Measurements from ENCODE around the gene CPSF4L. TPM values are rescaled to one million over a fixed set of nuclear protein-coding genes. Genes with fewer than 3 reads are reported as not detected.

Gene CPSF4L
- total and polyA plus RNA-seq, 2 of the 13 experiments (the other 11 are each of a cell fraction or from before 2014, with no cell fraction given): 0.73 to 1.6 TPM

DNA sequence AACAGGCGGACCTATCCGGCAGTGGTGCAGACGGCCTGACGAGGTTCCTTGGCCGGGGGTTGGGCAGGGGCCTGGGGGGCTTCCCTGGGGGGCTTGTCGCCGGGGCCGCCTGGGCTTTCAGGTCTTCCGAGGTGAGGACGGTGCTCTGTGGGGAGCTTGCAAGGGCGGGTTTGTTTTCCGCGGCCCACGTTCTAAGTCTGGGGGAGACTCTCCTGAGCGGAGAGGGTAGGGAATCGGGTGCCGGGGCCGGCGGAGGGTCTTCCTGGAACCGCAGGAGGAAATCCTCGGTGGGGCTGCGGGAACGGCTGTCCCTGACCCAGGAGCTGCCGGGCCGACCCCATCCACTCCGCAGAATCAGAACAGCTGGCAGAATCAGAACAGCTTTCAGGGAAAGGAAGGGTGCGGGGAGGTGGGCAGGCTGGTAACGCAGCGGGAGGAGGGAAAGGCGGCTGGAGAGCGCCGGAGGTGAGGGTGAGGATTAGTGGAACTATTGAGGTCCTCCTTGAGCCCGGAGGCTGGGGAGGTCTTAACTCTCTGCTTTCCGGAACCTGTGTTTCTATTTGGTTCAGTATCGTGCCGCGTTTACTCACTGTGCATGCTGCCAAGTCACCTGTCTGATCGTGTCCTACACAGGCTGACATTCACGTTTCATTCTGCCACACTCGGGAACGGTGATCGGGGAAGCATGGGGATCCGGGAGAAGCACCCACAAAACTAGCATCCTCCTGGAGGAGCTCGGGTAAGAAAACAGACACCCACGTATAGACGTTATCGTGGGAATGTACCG is 28.9 kb downstream of the CPSF4L start (continued):
- TF ChIP-seq HOXA7 (CRISPR knock-in tag; IDR thresholded peaks at IDR 0.05) (no peak), ZNF121 (CRISPR knock-in tag; IDR thresholded peaks at IDR 0.05) (no peak), ZNF510 (CRISPR knock-in tag; IDR thresholded peaks at IDR 0.05; ENCODE audit: low read depth) (no peak), ZNF24 (IDR thresholded peaks at IDR 0.05) (no peak), RBAK (CRISPR knock-in tag; IDR thresholded peaks at IDR 0.05) (no peak), GABPA (IDR thresholded peaks at IDR 0.05; ENCODE audit: low read depth, low read length) (no peak), GABPA (CRISPR knock-in tag; IDR thresholded peaks at IDR 0.05; ENCODE audit: low read depth) (no peak), TAF15 (IDR thresholded peaks at IDR 0.05; ENCODE audit: low read depth, low read length, poor library complexity, severe bottlenecking) (no peak), GTF3A (CRISPR knock-in tag; conservative IDR thresholded peaks at IDR 0.05) (no peak), NFYB (CRISPR knock-in tag; IDR thresholded peaks at IDR 0.05) (no peak), THYN1 (CRISPR knock-in tag; IDR thresholded peaks at IDR 0.05; ENCODE audit: borderline replicate concordance, low read depth) (no peak)
- TF ChIP-seq, protein P1, sequence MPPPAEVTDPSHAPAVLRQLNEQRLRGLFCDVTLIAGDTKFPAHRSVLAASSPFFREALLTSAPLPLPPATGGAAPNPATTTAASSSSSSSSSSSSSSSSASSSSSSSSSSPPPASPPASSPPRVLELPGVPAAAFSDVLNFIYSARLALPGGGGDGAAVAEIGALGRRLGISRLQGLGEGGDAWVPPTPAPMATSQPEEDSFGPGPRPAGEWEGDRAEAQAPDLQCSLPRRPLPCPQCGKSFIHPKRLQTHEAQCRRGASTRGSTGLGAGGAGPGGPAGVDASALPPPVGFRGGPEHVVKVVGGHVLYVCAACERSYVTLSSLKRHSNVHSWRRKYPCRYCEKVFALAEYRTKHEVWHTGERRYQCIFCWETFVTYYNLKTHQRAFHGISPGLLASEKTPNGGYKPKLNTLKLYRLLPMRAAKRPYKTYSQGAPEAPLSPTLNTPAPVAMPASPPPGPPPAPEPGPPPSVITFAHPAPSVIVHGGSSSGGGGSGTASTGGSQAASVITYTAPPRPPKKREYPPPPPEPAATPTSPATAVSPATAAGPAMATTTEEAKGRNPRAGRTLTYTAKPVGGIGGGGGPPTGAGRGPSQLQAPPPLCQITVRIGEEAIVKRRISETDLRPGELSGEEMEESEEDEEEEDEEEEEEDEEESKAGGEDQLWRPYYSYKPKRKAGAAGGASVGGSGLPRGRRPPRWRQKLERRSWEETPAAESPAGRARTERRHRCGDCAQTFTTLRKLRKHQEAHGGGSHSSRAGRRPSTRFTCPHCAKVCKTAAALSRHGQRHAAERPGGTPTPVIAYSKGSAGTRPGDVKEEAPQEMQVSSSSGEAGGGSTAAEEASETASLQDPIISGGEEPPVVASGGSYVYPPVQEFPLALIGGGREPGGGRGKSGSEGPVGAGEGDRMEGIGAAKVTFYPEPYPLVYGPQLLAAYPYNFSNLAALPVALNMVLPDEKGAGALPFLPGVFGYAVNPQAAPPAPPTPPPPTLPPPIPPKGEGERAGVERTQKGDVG (CRISPR knock-in tag; IDR thresholded peaks at IDR 0.05; ENCODE audit: borderline replicate concordance): no peak
- TF ChIP-seq, protein P2, sequence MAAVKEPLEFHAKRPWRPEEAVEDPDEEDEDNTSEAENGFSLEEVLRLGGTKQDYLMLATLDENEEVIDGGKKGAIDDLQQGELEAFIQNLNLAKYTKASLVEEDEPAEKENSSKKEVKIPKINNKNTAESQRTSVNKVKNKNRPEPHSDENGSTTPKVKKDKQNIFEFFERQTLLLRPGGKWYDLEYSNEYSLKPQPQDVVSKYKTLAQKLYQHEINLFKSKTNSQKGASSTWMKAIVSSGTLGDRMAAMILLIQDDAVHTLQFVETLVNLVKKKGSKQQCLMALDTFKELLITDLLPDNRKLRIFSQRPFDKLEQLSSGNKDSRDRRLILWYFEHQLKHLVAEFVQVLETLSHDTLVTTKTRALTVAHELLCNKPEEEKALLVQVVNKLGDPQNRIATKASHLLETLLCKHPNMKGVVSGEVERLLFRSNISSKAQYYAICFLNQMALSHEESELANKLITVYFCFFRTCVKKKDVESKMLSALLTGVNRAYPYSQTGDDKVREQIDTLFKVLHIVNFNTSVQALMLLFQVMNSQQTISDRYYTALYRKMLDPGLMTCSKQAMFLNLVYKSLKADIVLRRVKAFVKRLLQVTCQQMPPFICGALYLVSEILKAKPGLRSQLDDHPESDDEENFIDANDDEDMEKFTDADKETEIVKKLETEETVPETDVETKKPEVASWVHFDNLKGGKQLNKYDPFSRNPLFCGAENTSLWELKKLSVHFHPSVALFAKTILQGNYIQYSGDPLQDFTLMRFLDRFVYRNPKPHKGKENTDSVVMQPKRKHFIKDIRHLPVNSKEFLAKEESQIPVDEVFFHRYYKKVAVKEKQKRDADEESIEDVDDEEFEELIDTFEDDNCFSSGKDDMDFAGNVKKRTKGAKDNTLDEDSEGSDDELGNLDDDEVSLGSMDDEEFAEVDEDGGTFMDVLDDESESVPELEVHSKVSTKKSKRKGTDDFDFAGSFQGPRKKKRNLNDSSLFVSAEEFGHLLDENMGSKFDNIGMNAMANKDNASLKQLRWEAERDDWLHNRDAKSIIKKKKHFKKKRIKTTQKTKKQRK (IDR thresholded peaks at IDR 0.05; ENCODE audit: low read length): no peak
- TF ChIP-seq, protein P3, sequence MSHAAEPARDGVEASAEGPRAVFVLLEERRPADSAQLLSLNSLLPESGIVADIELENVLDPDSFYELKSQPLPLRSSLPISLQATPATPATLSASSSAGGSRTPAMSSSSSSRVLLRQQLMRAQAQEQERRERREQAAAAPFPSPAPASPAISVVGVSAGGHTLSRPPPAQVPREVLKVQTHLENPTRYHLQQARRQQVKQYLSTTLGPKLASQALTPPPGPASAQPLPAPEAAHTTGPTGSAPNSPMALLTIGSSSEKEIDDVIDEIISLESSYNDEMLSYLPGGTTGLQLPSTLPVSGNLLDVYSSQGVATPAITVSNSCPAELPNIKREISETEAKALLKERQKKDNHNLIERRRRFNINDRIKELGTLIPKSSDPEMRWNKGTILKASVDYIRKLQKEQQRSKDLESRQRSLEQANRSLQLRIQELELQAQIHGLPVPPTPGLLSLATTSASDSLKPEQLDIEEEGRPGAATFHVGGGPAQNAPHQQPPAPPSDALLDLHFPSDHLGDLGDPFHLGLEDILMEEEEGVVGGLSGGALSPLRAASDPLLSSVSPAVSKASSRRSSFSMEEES (CRISPR knock-in tag; IDR thresholded peaks at IDR 0.05): no peak
- TF ChIP-seq, protein P4, sequence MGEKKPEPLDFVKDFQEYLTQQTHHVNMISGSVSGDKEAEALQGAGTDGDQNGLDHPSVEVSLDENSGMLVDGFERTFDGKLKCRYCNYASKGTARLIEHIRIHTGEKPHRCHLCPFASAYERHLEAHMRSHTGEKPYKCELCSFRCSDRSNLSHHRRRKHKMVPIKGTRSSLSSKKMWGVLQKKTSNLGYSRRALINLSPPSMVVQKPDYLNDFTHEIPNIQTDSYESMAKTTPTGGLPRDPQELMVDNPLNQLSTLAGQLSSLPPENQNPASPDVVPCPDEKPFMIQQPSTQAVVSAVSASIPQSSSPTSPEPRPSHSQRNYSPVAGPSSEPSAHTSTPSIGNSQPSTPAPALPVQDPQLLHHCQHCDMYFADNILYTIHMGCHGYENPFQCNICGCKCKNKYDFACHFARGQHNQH (CRISPR knock-in tag; IDR thresholded peaks at IDR 0.05): no peak

Data from HepG2 (cell line).